ENCODE results near the gene ZNF804B. TPM values are rescaled to one million over a fixed set of nuclear protein-coding genes. Genes with fewer than 3 reads are reported as not detected.
"Not testable (repeated sequence)": the region's sequence is repeated elsewhere in the genome, so short reads cannot be mapped to it uniquely, and the experiment has no call there.

ZNF804B gene
- total RNA-seq, 6 experiments from 2014 or later: not detected

DNA sequence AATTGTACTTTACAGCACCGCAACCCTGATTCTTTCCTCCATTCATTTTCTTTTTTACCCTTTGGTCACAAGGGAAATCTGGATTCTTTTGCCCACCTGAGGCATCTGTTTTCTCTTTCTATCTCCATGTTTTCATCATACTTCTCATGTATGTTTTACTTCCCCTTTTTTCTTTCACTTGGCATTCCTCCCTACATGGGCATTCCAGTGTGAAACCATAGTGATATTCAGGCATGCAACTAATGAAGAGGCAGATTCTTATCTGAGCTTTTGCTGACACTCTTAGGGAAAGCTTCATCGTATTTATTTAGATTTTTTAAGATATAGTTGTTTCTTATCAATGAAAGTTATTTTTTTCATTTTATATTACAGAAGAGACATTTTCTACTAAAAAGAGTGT, 441.3 kb downstream of the ZNF804B start:
- intact Hi-C loops (cut with DNase I): no loop called here
- TF ChIP-seq POLR2A (IDR thresholded peaks at IDR 0.05): no peak
- TF ChIP-seq, protein P1, sequence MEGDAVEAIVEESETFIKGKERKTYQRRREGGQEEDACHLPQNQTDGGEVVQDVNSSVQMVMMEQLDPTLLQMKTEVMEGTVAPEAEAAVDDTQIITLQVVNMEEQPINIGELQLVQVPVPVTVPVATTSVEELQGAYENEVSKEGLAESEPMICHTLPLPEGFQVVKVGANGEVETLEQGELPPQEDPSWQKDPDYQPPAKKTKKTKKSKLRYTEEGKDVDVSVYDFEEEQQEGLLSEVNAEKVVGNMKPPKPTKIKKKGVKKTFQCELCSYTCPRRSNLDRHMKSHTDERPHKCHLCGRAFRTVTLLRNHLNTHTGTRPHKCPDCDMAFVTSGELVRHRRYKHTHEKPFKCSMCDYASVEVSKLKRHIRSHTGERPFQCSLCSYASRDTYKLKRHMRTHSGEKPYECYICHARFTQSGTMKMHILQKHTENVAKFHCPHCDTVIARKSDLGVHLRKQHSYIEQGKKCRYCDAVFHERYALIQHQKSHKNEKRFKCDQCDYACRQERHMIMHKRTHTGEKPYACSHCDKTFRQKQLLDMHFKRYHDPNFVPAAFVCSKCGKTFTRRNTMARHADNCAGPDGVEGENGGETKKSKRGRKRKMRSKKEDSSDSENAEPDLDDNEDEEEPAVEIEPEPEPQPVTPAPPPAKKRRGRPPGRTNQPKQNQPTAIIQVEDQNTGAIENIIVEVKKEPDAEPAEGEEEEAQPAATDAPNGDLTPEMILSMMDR (IDR thresholded peaks at IDR 0.05): no peak
- no peaks in the 10 kb centered on the region for H3K27me3 ChIP-seq
- DNase-seq (no peak), ATAC-seq (no peak)
- H3K9me3 ChIP-seq: no peaks in the 10 kb centered on the region
- H3K4me3 ChIP-seq: no peak overlapping the region
- no peak overlapping the region for H3K27ac ChIP-seq
- no peaks in the 10 kb centered on the region for H3K4me1 ChIP-seq
- WGBS (ENCODE audit: insufficient coverage, low coverage, low lambda C conversion rate, missing lambda C conversion rate): 57% methylated on average over 2 of the region's 2 CpGs
- H3K36me3 ChIP-seq: no peaks in the 10 kb centered on the region

DNA sequence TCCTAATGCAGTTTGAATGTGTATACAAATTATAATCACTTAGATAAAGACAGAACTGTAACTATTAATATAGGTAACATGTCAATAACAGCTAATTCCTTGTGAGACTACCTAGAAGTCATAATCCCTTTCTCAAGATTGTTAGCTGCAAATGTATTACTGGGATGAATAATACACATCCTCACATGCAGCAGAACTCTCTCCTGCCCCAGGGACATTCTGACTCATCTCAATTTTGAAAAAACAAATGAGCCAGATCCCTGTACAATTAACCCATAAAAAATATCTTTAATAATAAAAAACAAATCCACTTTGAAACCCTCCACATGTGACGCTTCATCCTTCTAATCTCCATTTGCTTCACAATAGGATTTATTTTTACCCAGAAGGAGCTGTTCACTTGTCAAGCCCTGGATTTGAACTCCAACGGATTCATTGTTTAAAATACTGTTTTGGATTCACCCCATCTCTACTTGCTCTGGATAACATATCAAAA, 464.4 kb downstream of the ZNF804B start:
- ATAC-seq (no peak), DNase-seq (no peak)
- intact Hi-C loops (cut with DNase I): no loop called here
- Histone ChIP-seq H3K27me3 (no peaks in the 10 kb centered on the region), H3K4me3 (no peak overlapping the region), H3K9me3 (no peaks in the 10 kb centered on the region), H3K4me1 (no peaks in the 10 kb centered on the region), H3K27ac (no peak overlapping the region), H3K36me3 (no peaks in the 10 kb centered on the region)
- WGBS (ENCODE audit: insufficient coverage, low coverage, low lambda C conversion rate, missing lambda C conversion rate): 33% methylated on average over 2 of the region's 2 CpGs
- no peak for TF ChIP-seq POLR2A (IDR thresholded peaks at IDR 0.05)
- TF ChIP-seq, protein P1 (IDR thresholded peaks at IDR 0.05): no peak

DNA sequence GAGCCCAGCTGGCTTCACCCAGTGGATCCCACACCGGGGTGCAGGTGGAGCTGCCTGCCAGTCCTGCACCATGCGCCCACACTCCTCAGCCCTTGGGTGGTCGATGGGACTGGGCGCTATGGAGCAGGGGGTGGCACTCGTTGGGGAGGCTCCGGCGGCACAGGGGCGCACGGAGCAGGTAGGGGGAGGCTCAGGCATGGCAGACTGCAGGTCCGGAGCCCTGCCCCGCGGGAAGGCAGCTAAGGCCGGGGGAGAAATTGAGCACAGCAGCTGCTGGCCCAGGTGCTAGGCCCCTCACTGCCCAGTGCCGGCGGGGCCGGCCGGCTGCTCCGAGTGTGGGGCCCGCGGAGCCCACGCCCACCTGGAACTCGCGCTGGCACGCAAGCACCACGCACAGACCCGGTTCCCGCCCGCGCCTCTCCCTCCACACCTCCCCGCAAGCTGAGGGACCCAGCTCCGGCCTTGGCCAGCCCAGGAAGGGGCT, 469.2 kb downstream of the ZNF804B start:
- H3K4me3 ChIP-seq; H3K27me3 ChIP-seq; H3K4me1 ChIP-seq; H3K36me3 ChIP-seq; ATAC-seq; DNase-seq; intact Hi-C loops (cut with DNase I); H3K27ac ChIP-seq; H3K9me3 ChIP-seq: not testable (repeated sequence)
- WGBS (ENCODE audit: insufficient coverage, low coverage, low lambda C conversion rate, missing lambda C conversion rate): 60% methylated on average over 1 of the region's 31 CpGs

DNA sequence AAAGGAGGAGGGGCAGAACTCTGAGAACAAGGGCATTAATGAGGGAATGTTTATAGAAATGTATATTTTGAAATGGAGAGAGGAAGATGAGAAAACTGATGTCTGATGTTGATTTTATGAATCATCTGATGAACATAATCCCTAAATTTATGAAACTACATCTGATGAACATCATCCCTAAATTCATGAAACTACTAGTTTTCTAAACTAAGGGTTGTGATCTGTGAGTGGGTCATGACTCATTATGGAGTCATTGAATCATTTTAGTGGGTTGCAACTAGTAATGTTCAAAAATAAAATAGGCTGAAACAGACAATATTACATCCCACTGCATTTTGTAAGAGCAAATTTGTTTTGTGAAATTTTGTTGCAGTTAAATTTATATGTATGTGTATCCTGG, 478.7 kb downstream of the ZNF804B start:
- Histone ChIP-seq H3K27ac (no peak overlapping the region), H3K4me1 (no peaks in the 10 kb centered on the region), H3K4me3 (no peak overlapping the region), H3K9me3 (no peaks in the 10 kb centered on the region), H3K27me3 (no peaks in the 10 kb centered on the region), H3K36me3 (no peaks in the 10 kb centered on the region)
- ATAC-seq: no peak
- TF ChIP-seq, protein P1 (IDR thresholded peaks at IDR 0.05): no peak
- no peak for TF ChIP-seq POLR2A (IDR thresholded peaks at IDR 0.05)
- intact Hi-C loops (cut with DNase I): no loop called here
- no peak for DNase-seq

DNA sequence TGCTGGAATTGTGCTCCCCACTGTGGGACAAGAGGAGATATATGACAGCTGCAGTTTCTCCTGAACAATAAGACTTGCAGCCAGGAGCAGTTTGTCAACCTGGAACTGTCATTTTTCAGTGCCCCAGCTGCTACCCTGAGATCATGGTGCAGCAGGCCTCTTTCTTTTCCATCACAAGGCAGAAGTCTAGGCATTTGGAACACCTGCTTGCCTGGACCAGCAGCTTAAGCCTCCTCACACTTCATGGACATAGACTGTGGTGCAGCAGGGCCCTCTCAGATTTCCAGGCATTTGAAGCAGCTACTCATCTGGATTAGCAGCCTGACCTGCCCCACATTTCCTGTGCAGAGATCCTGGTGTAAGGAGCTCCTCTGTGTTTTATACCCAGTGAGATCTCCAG, 486.7 kb downstream of the ZNF804B start:
- no peak for ATAC-seq
- H3K27me3 ChIP-seq: no peaks in the 10 kb centered on the region
- TF ChIP-seq POLR2A (IDR thresholded peaks at IDR 0.05): no peak
- TF ChIP-seq, protein P1 (IDR thresholded peaks at IDR 0.05): no peak

More for the DNA sequence above, 486.7 kb downstream of the ZNF804B start:
- Histone ChIP-seq H3K4me3 (no peak overlapping the region), H3K4me1 (no peaks in the 10 kb centered on the region), H3K36me3 (no peaks in the 10 kb centered on the region), H3K27ac (no peak overlapping the region), H3K9me3 (no peaks in the 10 kb centered on the region)
- intact Hi-C loops (cut with DNase I): no loop called here
- no peak for DNase-seq

All from right lobe of liver (tissue), 6 donors.